Osteocyte (in vitro differentiated cells): Measurements from ENCODE around the gene DYNC1H1. TPM values are rescaled to one million over a fixed set of nuclear protein-coding genes. Genes with fewer than 3 reads are reported as not detected.

Experiments
- DNase-seq: peaks from one replicate; pipeline ENCODE4 v3.0.0; 2021; ENCODE audit warnings: mixed read lengths; ENCODE audit not compliant: unreplicated experiment; ENCODE audit errors: extremely low spot score
- H3K27ac Mint-ChIP-seq: one replicate; pipeline ENCODE4 v1.8.0; 2021; ENCODE audit warnings: mild to moderate bottlenecking, mixed read lengths; ENCODE audit not compliant: unreplicated experiment
- H3K27me3 Mint-ChIP-seq: one replicate; pipeline ENCODE4 v1.8.0; 2021; ENCODE audit warnings: mixed read lengths; ENCODE audit not compliant: unreplicated experiment
- H3K36me3 Mint-ChIP-seq: one replicate; pipeline ENCODE4 v1.8.0; 2021; ENCODE audit warnings: mixed read lengths; ENCODE audit not compliant: unreplicated experiment
- H3K4me1 Mint-ChIP-seq: one replicate; pipeline ENCODE4 v1.8.0; 2021; ENCODE audit warnings: mixed read lengths; ENCODE audit not compliant: unreplicated experiment
- H3K4me3 Mint-ChIP-seq: one replicate; pipeline ENCODE4 v1.8.0; 2021; ENCODE audit warnings: mild to moderate bottlenecking, moderate library complexity, mixed read lengths; ENCODE audit not compliant: unreplicated experiment
- H3K9me3 Mint-ChIP-seq: one replicate; pipeline ENCODE4 v1.8.0; 2021; ENCODE audit warnings: mixed read lengths; ENCODE audit not compliant: unreplicated experiment
- CTCF ChIP-seq: fragments of 200-600 bp; sonication (generic); IDR thresholded peaks from 2 replicates; pipeline ENCODE4 v1.5.0; 2021; ENCODE audit warnings: antibody characterized with exemption, mild to moderate bottlenecking, moderate library complexity
- total RNA-seq: library from RNA; stranded (reverse); gene quantifications from 2 replicates; pipeline ENCODE4 v1.2.1, GENCODE V29; 2021

DYNC1H1 gene
- total RNA-seq, 1 donor from 2014 or later = 821 TPM

GRCh38 chr14:102095871-102096568, 131.6 kb downstream of the DYNC1H1 start:
- Mint-ChIP-seq H3K27ac (peak overlapping the region; percentile 41), H3K36me3 (peaks cover 3% of the 10 kb centered on the region), H3K4me3 (no peak overlapping the region), H3K4me1 (peaks cover 17% of the 10 kb centered on the region), H3K9me3 (no peaks in the 10 kb centered on the region), H3K27me3 (no peaks in the 10 kb centered on the region)
- no peak for TF ChIP-seq CTCF
- DNase-seq = no peak

- no peak overlapping the region for H3K4me3 Mint-ChIP-seq
- no peaks in the 10 kb centered on the region for H3K9me3 Mint-ChIP-seq
- DNase-seq = peak; percentile 88
- H3K36me3 Mint-ChIP-seq = peaks cover 3% of the 10 kb centered on the region
- peak; percentile 85 for TF ChIP-seq CTCF
- H3K4me1 Mint-ChIP-seq = peaks cover 17% of the 10 kb centered on the region
- H3K27ac Mint-ChIP-seq = no peak overlapping the region
- no peaks in the 10 kb centered on the region for H3K27me3 Mint-ChIP-seq
Observed at GRCh38 chr14:102096569-102097188, 132.3 kb downstream of the DYNC1H1 start.

- H3K27ac Mint-ChIP-seq = no peak overlapping the region
- H3K4me1 Mint-ChIP-seq = peaks cover 24% of the 10 kb centered on the region
- DNase-seq = no peak
- no peak overlapping the region for H3K4me3 Mint-ChIP-seq
- H3K27me3 Mint-ChIP-seq = no peaks in the 10 kb centered on the region
- H3K9me3 Mint-ChIP-seq = no peaks in the 10 kb centered on the region
- H3K36me3 Mint-ChIP-seq = peaks cover 3% of the 10 kb centered on the region
- TF ChIP-seq CTCF = no peak
Observed at GRCh38 chr14:102097441-102098135, 133.2 kb downstream of the DYNC1H1 start.

- Mint-ChIP-seq H3K36me3 (peaks cover 3% of the 10 kb centered on the region), H3K27me3 (no peaks in the 10 kb centered on the region), H3K9me3 (no peaks in the 10 kb centered on the region)
Observed at GRCh38 chr14:102103062-102103695, 138.8 kb downstream of the DYNC1H1 start.

More at GRCh38 chr14:102103062-102103695, 138.8 kb downstream of the DYNC1H1 start:
- Mint-ChIP-seq H3K27ac (no peak overlapping the region), H3K4me1 (peaks cover 6% of the 10 kb centered on the region), H3K4me3 (no peak overlapping the region)
- no peak for TF ChIP-seq CTCF
- DNase-seq = no peak
